NCI-H345 treated with DMSO at 0.1 percent for 48 hours (cell line): ENCODE data around the gene PITPNM2.

Source experiments
- DNase-seq: peaks from one replicate; lab custom pipeline; 2025; ENCODE audit not compliant: unreplicated experiment; lab: John Stamatoyannopoulos, UW

PITPNM2 gene

GRCh38 chr12:123150744-123151456 lies at the start of gene PITPNM2:
Gene PITPNM2 (minus strand): TSS chr12:123151090. CDS start chr12:123034590, 116,500 bp downstream.
- no peak for DNase-seq

DNA sequence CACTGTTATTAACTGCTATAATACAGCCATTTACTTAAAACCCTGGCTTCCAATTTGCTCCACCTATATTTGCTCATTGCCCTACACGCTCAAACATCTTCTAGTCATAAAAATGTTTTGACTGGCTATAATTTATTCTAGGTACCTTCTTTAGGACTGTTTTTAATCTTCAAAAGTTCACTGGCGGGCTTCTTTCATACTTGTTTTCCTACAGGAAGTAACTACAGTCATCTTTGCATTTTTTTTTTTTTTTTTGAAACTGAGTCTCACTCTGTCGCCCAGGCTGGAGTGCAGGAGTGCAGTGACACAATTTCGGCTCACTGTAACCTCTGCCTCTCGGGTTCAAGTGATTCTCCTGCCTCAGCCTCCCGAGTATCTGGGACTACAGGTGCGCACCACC lies 49.5 kb upstream of the PITPNM2 start:
- no peak for DNase-seq

- no peak for DNase-seq
These were observed 49.0 kb upstream of the PITPNM2 start for GRCh38 chr12:123199936-123200335.

- DNase-seq = no peak
These were observed 36.7 kb upstream of the PITPNM2 start for GRCh38 chr12:123187637-123188036.

DNA sequence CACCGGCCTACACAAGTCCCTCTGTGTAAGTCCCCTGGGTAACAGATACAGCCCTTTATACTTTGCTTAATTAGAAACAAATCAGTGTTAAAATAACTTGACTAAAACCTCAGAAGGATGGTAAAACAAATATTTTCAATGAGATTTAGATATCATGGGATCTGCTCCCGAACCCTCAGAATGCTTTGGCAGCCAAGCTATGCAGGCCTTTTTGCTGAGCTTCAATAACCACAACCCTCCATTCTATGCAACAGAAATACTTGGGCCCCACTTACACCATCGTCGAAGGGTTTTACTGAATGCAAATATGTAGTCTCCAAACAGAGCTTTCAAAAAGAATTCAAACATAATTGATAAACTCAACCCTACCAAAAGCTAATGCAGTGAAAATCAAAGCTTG lies 29.3 kb upstream of the PITPNM2 start:
- no peak for DNase-seq

GRCh38 chr12:123171967-123172366 lies 21.1 kb upstream of the PITPNM2 start:
- DNase-seq = no peak

- DNase-seq = no peak
These were observed 16.4 kb upstream of the PITPNM2 start for GRCh38 chr12:123167329-123167728.

DNA sequence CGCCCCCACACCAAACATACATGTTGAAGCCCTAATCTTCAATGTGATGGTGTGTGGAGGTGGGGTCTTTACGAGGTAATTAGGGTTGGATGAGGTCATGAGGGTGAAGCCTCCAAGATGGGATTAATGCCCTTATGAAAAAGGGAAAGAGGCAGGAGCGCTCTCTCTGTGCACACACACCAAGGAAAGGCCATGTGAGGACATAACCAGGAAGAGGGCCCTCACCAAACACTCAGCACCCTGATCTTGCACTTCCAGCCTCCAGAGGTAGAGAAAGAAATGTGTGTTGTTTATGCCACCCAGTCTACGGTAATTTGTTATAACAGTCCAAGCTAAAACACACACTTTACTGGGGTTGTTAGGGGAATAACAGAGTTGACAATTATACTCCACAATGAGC lies 14.6 kb upstream of the PITPNM2 start:
- DNase-seq = no peak

DNA sequence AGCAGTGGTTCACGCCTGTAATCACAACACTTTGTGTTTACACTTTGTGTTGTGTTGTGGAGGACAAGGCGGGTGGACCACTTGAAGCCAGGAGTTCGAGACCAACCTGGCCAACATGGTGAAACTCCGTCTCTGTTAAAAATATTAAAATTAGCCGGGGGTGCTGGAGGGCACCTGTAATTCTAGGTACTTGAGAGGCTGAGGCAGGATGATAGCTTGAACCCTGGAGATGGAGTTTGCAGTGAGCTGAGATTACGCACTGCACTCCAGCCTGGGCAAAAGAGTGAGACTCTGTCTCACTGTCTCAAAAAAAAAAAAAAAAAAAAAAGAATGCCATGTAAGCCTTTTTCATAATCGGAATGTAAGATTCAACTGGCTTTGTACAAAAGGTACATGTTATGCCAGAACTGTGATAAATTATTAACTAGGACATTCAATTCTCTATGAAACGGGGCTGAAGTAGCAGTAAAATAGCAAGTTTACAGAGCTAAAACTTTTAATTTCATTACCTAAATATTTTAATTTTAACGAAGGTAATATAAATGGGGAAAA lies 13.9 kb upstream of the PITPNM2 start:
- DNase-seq = no peak

- no peak for DNase-seq
These were observed 13.3 kb upstream of the PITPNM2 start for GRCh38 chr12:123164222-123164621.

GRCh38 chr12:123163227-123163626 lies 12.3 kb upstream of the PITPNM2 start:
- DNase-seq = no peak

- no peak for DNase-seq
These were observed 10.1 kb upstream of the PITPNM2 start for GRCh38 chr12:123160801-123161487.

GRCh38 chr12:123153906-123154305 lies 3.0 kb upstream of the PITPNM2 start:
- no peak for DNase-seq

GRCh38 chr12:123152833-123153232 lies 1.9 kb upstream of the PITPNM2 start:
- DNase-seq = no peak

DNA sequence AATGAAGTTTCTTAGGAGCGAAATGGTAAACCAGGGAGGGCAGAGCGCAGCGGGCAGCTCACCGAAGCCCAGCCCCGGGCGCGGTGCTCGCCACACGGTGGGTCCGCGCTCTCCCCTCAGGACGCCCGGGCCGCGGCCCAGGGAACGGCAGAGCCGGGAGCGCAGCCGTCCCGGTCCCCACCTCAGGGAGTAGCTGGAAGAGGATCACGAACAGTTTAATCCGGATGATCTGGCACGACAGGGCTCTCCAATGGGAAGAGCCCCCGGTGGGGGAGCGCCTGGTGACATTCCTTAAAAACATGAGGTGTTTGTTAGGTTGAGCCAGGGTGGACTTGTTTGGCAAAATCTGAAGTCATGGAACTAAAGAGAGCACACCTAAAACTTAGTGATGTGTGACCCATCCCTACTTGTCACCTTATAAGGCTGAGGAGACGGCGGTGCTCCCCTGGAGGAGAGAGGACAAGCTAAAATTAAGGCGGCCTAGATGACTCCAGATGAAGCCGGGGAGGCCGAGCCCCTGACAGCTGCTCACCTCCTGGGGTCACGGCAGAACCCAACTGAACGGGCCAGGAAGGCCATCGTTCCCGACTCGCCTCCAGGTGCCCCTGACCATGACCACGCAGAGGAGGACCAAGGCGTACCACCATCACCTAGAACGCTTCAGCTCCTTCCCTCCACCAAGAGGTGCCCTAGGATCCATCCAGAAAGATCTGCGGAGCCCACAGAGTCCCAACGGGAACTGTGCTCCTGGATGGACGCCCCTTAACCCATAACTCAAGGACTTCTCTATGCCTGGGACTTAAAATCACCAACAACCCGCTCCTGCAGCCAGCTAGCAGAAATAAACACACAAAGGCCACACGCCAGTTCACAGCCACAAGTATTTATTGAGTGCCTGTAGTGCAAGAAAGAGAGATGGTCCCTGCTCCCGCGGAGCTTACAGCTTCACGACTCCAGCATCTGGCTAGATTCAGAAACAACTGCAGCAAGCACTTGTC lies 866 bp upstream of the PITPNM2 start:
- DNase-seq = no peak

- no peak for DNase-seq
These were observed 581 bp downstream of the PITPNM2 start for GRCh38 chr12:123150275-123150743.

GRCh38 chr12:123149501-123150274 lies 1.2 kb downstream of the PITPNM2 start:
- no peak for DNase-seq

DNA sequence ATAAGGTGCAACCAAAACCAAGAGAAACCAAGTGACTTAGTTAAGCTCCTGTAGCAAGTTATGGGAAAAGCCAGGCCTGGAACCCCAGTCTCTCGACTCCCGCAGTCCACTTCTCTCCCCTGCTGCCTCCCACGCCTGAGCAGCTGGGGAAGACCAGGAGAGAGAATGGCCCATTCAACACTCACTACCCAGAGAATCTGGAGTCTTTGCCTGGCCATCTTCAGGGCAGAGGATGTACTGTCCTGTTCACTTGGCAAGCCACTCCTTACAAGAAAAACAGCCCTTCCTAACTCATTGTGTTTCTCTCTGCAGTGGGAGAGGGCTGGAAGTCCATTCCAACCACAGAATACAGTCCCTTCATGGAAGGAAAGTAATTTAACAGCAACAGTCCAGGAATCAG lies 1.8 kb downstream of the PITPNM2 start:
- DNase-seq = no peak

DNA sequence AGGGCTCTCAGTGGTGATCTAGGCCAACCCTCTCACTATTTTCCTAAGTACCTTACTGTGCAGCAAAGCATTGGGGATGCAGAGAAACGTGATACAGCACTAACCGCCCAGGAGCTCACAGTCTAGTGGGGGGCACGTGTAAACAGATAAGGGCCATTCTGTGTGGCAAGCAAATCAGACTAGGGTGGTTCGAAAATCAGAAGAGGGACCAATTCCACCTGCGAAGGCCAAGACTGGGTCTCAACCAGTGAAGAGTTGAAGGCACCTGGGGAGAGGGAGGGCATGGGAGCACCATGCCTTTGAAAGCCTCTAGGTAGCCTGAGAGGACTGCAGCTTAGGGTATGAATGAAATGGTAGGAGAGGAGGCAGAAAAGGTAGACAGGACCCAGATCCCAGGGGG lies 2.2 kb downstream of the PITPNM2 start:
- no peak for DNase-seq

DNA sequence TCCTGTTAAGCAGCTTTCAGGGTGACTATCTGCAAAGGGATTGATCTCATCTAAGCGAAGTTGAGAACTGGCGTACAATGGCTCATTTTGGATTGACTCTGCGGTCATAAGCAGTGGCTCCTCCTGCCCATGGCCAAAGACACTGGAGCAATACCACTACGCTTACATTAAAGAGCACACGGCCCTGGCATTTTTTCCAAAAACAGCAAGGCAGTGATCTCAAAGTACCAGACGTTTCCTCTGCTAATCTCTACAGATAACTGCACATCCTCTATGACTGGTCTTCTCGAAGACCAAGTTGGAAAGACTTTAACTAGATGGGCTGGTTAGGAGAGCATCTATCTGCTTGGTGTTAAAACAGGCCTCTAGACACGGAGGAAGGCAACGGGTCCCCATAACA lies 2.7 kb downstream of the PITPNM2 start:
- DNase-seq = no peak
